ENCODE measurements around the gene ORMDL2.
"Not testable (repeated sequence)": the region's sequence is repeated elsewhere in the genome, so short reads cannot be mapped to it uniquely, and the experiment has no call there.

ORMDL2 gene

DNA sequence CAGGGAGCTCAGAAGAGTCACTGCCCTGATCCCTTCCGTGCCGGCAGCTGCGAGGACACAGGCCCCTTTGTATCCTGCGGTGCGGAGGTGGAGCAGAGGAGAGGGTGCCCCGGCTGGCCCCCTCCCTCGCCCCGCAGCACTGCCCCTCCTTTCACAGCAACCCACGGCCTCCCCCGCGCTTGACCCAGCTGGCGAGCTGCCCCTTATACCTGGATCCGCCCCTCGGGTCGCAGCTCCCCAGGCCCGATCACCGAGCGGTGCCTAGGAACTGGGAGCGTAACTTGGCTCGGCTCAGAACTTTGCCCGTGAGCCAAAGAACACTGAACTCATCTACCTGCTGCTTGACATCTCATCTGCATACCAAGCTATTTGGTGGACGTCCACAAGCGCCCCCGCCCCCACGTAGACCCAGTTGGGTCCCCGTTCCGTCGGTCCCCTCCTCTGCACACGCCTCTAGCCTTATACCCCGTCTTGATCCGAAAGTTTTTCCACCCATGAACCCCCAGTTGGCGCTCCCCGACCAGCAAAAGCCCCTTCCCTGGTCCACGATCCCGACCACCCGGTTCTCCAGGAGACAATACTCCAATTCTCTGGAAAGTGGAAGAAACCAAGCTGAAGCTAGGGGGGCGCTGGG is 12.2 kb downstream of the ORMDL2 start:
- DNase-seq, result no peak

DNA sequence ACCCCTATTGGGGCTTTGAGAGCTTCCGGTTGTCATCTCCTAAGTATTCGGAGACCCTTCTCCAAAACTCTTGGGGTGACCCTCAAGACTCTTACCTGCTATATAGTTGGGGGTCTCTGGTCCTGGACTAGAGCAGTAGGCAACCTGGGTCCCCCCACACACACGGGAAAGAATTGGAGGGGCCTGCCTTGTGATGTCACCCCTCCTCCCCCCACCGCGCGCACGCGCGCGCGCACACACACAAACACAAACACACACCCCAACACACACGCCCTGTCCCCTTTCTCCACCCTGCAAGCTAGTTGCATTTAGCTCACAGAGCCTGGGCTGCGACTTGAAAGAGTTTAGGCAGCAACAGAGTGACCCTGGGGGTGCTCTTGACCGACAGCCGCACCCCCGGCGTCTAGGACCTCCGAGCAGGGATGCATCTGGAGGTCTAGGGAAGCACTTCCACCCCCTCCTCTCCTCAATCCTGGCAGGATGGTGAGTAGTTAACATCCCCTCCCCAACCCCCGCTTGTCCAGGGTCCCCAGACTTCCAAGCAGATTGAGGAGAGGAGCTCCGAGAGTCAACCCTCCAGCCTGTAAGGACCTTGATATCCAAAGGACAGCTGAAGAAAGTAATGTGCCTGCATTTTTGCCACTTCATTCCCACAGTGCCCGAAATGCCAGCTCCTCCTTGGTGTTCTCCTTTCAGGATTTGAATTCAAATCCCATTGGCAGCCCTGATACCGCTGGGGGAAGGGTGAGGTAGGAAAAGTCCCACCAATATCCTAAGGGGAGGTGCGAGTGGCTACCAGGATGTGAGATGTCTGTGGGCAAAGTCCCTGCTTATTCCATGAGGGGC is 13.0 kb downstream of the ORMDL2 start:
- peak; percentile 66 for DNase-seq

GRCh38 chr12:55831447-55831815 is 13.6 kb downstream of the ORMDL2 start:
- DNase-seq, result no peak

DNA sequence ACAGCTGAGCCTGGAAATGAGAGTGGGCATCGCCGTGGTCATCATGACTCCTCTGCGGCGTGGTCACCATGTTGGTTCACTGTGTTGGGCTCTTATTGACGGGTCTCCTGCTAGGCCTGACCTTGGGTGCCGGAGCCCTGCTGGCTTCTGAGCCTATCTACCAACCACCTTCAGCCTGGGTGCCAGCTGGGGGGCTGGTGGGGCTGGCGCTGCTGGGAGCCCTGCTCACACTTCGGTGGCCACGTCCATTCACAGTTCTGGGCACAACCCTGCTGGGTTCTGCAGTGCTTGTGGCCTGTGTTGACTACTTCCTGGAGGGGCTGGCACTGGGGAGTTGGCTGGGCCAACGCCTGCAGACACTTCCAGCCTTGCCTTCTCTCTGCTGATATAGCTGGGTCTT is 15.2 kb downstream of the ORMDL2 start:
- no peak for DNase-seq

DNA sequence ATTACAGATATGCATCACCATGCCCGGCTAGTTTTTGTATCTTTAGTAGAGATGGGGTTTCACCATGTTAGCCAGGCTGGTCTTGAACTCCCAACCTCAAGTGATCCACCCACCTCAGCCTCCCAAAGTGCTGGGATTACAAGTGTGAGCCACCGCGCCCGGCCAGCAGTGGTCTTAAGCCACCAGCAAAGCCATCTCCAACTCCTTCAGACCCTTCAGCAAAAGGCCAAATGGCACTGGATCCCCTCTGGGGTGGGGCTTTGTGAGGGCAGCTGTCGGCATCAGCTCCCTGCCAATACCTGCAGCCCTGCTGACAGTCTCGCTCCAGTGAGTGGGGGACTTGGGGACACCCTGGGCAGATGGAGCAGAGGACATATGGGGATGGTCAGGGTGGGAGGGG is 16.6 kb downstream of the ORMDL2 start:
- not testable (repeated sequence) for DNase-seq

GRCh38 chr12:55838361-55838760 is 20.5 kb downstream of the ORMDL2 start:
- DNase-seq, result no peak

GRCh38 chr12:55839345-55840140 is 21.7 kb downstream of the ORMDL2 start:
- no peak for DNase-seq

- DNase-seq, result no peak
Measured at GRCh38 chr12:55840581-55841351, 22.9 kb downstream of the ORMDL2 start.

GRCh38 chr12:55842681-55843429 is 25.0 kb downstream of the ORMDL2 start, which contains the start of gene MMP19:
MMP19 (minus strand) TSS chr12:55842936; CDS start chr12:55842830, 106 bp downstream.
- DNase-seq, result peak; percentile 88

DNA sequence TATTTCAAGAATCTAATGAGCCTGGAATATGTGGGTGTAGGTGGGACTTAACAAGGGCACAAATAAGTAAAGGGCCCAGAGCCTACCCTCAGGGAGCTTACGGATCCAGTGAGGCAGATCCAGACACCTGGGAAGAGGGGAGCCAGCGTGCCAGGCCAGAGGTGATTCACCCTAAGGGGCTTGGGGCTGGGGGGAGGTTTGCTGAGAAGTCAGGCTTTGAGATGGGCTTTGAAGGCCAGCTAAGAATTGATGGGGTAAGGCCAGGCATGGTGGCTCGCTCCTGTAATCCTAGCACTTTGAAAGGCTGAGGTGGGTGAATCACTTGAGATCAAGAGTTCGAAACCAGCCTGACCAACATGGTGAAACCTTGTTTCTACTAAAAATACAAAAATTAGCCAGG is 25.6 kb downstream of the ORMDL2 start:
- DNase-seq, result no peak

DNA sequence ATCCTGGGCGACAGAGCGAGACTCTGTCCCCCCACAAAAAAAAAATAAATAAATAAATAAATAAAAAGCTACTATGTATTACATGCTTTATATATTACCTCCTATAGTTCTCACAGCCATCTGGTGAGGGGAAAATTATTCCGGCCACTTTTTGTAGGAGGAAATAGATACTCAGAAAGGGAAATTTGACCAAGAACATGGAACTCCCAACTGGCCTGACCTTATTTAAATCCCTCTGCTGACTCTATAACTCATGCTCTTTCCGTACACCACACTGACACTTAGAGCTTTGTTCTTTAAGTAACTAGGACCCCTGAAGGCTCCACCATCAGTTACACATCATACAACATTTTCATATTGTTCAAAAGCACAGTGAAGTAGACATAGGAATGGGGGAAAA is 27.1 kb downstream of the ORMDL2 start:
- no peak for DNase-seq

- DNase-seq, result no peak
Measured at GRCh38 chr12:55845361-55845760, 27.5 kb downstream of the ORMDL2 start.

- no peak for DNase-seq
Measured at GRCh38 chr12:55845785-55846496, 28.1 kb downstream of the ORMDL2 start.

DNA sequence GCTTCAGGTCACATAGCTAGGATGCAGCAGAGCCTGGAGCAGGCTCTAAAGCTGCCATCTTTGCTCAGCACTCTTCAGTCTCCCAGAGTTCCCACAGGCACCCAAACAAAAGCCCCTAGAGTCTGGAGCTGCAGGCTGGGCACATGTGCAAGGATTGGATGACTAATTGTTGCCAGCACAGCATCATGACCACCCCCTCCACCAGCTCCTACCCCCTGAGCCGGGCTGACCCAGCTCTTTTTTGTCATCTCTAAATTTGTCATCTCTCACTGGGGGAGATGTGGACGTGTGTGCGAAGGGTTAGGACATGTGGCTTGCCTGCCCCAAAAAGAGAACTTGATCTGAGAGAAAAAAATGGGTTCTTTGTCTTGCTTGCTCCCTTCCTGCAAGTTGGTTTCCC is 29.2 kb downstream of the ORMDL2 start:
- peak; percentile 78 for DNase-seq

GRCh38 chr12:55847603-55848291 is 29.9 kb downstream of the ORMDL2 start:
- peak; percentile 100 for DNase-seq

- no peak for DNase-seq
Measured at GRCh38 chr12:55849616-55850343, 31.9 kb downstream of the ORMDL2 start.

- DNase-seq, result no peak
Measured at GRCh38 chr12:55850401-55850800, 32.6 kb downstream of the ORMDL2 start.

DNA sequence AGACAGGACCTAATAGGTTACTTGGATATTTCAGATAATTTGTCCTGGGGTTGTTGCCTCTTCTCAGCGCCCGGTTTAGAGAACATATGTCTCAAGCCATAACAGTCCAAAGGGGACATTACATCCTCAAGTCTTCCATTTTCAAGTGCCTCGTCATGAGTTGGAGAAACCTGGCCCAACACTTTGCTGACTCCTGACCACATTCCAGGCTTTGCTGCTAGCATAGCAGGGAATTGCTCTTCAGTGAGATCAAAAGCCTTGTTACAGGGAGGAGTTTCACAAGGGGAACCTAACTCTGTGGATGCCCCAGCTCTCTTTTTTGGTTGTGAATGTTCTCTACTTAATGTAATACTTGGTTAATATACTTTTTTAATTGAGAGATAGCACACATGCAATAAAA is 33.1 kb downstream of the ORMDL2 start:
- DNase-seq, result no peak

DNA sequence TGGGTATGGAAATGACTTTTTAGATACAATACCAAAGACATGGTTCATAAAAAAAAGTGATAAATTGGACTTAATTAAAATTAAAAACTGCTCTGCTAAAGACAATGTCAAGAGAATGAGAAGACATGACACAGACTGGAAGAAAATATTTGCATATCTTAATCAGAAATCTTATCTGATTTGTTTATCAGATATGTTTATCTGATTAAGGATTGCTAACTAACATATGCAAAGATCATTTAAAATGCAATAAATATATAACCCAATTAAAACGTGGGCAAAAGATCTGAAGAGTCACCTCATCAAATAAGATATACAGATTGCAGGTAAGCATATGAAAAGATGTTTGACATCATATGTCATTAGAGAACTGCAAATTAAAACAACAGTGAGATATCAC is 34.9 kb downstream of the ORMDL2 start:
- DNase-seq, result no peak

DNA sequence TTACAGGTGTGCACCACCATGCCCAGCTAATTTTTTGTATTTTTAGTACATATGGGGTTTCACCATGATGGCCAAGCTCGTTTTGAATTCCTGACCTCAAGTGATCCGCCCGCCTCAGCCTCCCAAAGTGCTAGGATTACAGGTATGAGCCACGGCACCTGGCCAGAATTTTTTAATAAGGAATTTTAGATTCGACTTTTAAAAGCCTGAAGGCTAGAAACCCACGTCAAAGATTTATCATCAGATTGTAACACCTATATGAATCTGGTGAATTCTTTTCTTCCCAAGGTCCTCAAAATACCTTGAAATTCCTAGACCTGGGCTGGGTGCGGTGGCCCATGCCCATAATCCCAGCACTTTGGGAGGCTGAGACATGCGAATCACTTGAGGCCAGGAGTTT is 43.6 kb downstream of the ORMDL2 start:
- DNase-seq, result no peak
